ENCODE measurements around the gene NRL. TPM values are rescaled to one million over a fixed set of nuclear protein-coding genes. Genes with fewer than 3 reads are reported as not detected.

NRL gene
- total RNA-seq, 1 experiment from 2014 or later = 0.66 TPM

DNA sequence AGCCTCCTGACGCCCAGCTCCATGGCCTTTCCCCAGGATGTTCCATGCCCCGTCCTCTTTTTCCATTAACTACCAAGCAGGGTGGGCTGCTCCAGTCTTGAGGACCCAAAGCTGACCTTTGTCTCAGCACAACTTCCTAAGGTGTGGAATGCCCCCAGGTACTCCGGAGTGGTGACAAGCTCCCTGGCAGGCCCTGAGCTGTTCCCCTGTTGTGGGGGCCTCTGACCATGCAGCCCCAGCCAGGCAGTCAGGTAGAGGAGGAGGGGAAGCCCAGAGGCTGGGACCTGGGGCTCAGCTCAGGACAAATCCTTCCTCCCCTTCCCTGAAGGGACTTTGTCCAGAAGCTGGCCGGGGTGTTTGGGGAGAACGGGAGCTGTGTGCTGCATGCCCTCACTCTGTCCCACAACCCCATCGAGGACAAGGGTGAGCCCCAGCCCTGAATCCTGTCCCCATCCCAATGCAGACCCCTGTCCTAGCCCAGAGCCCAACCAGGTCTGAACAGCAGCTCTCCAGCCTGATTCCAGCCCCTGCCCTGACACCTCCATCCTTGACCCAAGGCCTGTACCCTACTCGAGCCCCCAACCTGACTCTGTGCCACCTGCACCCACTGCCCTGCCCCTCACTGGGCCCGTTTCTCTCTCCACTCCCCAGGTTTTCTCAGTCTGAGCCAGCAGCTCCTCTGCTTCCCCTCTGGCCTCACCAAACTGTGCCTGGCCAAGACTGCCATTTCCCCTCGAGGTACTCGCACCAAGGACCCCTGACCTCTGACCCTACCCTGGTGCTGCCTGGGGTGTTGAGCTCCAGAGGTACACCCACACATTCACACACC lies 58.6 kb downstream of the NRL start:
- Histone ChIP-seq H3K79me2 (ENCODE audit: insufficient read depth, low read length) (no peaks in the 10 kb centered on the region), H3K27ac (ENCODE audit: low read depth, low read length) (no peak overlapping the region), H3K4me1 (ENCODE audit: control insufficient read depth in 1 of 2, insufficient read depth in 2 of 2, low read length in 2 of 2) (peaks cover 5 to 25% of the 10 kb centered on the region in 2 experiments; a peak in 3 of 4 replicates), H3K4me3 (replicated peaks in 1 of 2; ENCODE audit: low read depth in 1 of 2, low read length in 2 of 2) (no peak overlapping the region), H3K4me2 (ENCODE audit: low read length) (no peak overlapping the region), H4K20me1 (ENCODE audit: insufficient read depth) (no peaks in the 10 kb centered on the region), H3K9me2 (ENCODE audit: insufficient read depth) (no peaks in the 10 kb centered on the region), H3K36me3 (ENCODE audit: control insufficient read depth in 1 of 2, insufficient read depth in 2 of 2, low read length in 2 of 2) (no peaks in the 10 kb centered on the region), H3K9me3 (ENCODE audit: control insufficient read depth in 1 of 2, insufficient read depth in 1 of 2, low read depth in 1 of 2, low read length in 2 of 2) (no peaks in the 10 kb centered on the region), H2AFZ (ENCODE audit: low read depth, low read length, poor library complexity, severe bottlenecking) (no peak overlapping the region), H3K9ac (ENCODE audit: low read length) (no peak overlapping the region), H3K27me3 (ENCODE audit: insufficient read depth, low read length) (no peaks in the 10 kb centered on the region)
- POLR2A ChIA-PET = interaction anchor here (1.4 to 4.0 kb wide), 2 partner anchors 36 to 52 kb away, joined by 3 to 38 read pairs; partner anchors contain the start of gene PCK2
- intact Hi-C loops (cut with micrococcal nuclease) = loop anchor here (5.0 kb wide), 1 partner anchor 241 kb away; the partner anchor contains the start of genes DHRS1 and NOP9
- RAD21 ChIA-PET (ENCODE audit: low non-redundant PET in 1 of 2, low total read pairs in 2 of 2, uncharacterized antibody in 2 of 2, unreplicated experiment in 2 of 2) = interaction anchor here (0.6 to 3.0 kb wide), 3 partner anchors 35 to 70 kb away, joined by 3 to 29 read pairs (median 6); partner anchors contain the start of gene PCK2 (in 1 of the 2)
- DNase-seq (ENCODE audit: low read depth, low spot score) = no peak
- TF ChIP-seq RAD21 (IDR thresholded peaks at IDR 0.05; ENCODE audit: low read depth) = no peak
- no peak for TF ChIP-seq EZH2phosphoT487 (IDR thresholded peaks at IDR 0.05; ENCODE audit: borderline replicate concordance)
- no peak for TF ChIP-seq ZNF274 (IDR thresholded peaks at IDR 0.05; ENCODE audit: low read depth, low read length)
- TF ChIP-seq, protein P1, sequence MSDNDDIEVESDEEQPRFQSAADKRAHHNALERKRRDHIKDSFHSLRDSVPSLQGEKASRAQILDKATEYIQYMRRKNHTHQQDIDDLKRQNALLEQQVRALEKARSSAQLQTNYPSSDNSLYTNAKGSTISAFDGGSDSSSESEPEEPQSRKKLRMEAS (IDR thresholded peaks at IDR 0.05) = no peak
- no peak for TF ChIP-seq SRF (IDR thresholded peaks at IDR 0.05; ENCODE audit: low read depth)
- TF ChIP-seq YY1 (IDR thresholded peaks at IDR 0.05; ENCODE audit: extremely low read depth, insufficient replicate concordance, low read depth, low read length) = no peak
- ATAC-seq = no peak
- CTCF ChIA-PET = interaction anchor here (1.3 to 5.7 kb wide), 4 partner anchors 17 to 186 kb away, joined by 3 to 149 read pairs (median 61); partner anchors contain the start of genes PCK2 and TINF2
- no TSS peak for BruUV-seq (replicated peaks)

DNA sequence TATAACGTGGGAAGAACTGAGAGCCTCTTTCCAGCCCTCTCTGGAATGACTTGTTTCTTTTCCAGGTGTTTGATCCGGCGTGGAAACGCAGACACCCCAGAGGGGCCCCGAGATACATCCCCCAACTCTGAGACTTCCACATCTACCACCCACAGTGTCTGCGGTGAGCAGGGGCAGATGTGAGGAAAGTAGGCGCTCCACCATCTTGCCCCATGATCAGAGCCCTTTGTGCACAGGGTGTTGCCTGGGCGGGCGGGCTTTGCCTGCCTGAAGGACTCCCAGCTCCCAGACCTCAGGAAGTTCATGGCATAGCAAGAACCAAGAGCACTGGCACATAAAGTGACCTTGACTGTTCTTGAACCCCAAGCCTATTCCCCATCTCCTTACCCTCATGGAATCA lies 60.1 kb downstream of the NRL start:
- ATAC-seq (no peak), DNase-seq (ENCODE audit: low read depth, low spot score) (no peak)
- BruUV-seq (replicated peaks) = no TSS peak
- Histone ChIP-seq H3K4me1 (ENCODE audit: control insufficient read depth in 1 of 2, insufficient read depth in 2 of 2, low read length in 2 of 2) (peaks cover 6 to 25% of the 10 kb centered on the region in 2 experiments; a peak in 3 of 4 replicates), H3K9me3 (ENCODE audit: control insufficient read depth in 1 of 2, insufficient read depth in 1 of 2, low read depth in 1 of 2, low read length in 2 of 2) (no peaks in the 10 kb centered on the region), H3K27ac (ENCODE audit: low read depth, low read length) (no peak overlapping the region), H3K36me3 (ENCODE audit: control insufficient read depth in 1 of 2, insufficient read depth in 2 of 2, low read length in 2 of 2) (no peaks in the 10 kb centered on the region), H3K9me2 (ENCODE audit: insufficient read depth) (no peaks in the 10 kb centered on the region), H3K9ac (ENCODE audit: low read length) (no peak overlapping the region), H3K4me2 (ENCODE audit: low read length) (no peak overlapping the region), H3K4me3 (replicated peaks in 1 of 2; ENCODE audit: low read depth in 1 of 2, low read length in 2 of 2) (no peak overlapping the region), H3K79me2 (ENCODE audit: insufficient read depth, low read length) (no peaks in the 10 kb centered on the region), H4K20me1 (ENCODE audit: insufficient read depth) (no peaks in the 10 kb centered on the region), H2AFZ (ENCODE audit: low read depth, low read length, poor library complexity, severe bottlenecking) (no peak overlapping the region), H3K27me3 (ENCODE audit: insufficient read depth, low read length) (no peaks in the 10 kb centered on the region)
- ChIA-PET POLR2A (interaction anchor here (1.1 kb wide), 1 partner anchor 60 kb away, joined by 3 read pairs; the partner anchor contains the start of genes DCAF11 and NRL), RAD21 (ENCODE audit: low non-redundant PET in 1 of 2, low total read pairs in 2 of 2, uncharacterized antibody in 2 of 2, unreplicated experiment in 2 of 2) (no interaction called here), CTCF (interaction anchor here (1.8 to 5.7 kb wide), 3 partner anchors 37 to 243 kb away, joined by 5 to 149 read pairs (median 116); partner anchors contain the start of gene PCK2)
- TF ChIP-seq ELF1 (IDR thresholded peaks at IDR 0.05; ENCODE audit: borderline replicate concordance, low read depth) (no peak), EZH2 (IDR thresholded peaks at IDR 0.05) (no peak)
- intact Hi-C loops (cut with micrococcal nuclease) = loop anchor here (5.0 kb wide), 1 partner anchor 243 kb away; the partner anchor contains the start of genes DHRS1 and NOP9

Data from HCT116 (cell line).